GM21737 (cell line): ENCODE data around the gene CCDC106.

ENCODE experiments used
- ATAC-seq: cut with Tn5 transposase; IDR thresholded peaks from one replicate; pipeline ENCODE4 v1.9.1; 2021; ENCODE audit warnings: mild to moderate bottlenecking, moderate library complexity; ENCODE audit not compliant: unreplicated experiment

The CCDC106 gene

DNA sequence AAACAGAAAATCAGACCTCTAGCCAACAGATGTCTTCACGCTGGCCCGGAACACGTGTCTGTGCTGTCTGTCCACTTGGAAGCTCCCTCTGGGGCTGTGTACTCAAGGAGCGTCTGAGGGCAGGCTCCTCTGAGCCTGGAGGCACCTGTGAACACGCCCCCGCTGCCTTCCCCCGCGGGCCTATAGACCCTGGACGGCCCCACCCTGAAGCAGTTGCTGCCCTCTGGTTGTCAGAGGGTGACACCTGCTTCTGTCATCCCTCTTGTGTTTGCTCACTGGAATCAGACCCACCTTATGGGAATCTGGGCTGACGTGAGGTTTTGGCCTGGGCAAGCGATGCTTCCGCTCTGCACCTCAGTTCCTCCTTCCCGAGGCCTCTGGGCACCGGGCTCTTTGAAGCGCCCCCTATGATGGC lies 46.2 kb downstream of the CCDC106 start:
- no peak for ATAC-seq

DNA sequence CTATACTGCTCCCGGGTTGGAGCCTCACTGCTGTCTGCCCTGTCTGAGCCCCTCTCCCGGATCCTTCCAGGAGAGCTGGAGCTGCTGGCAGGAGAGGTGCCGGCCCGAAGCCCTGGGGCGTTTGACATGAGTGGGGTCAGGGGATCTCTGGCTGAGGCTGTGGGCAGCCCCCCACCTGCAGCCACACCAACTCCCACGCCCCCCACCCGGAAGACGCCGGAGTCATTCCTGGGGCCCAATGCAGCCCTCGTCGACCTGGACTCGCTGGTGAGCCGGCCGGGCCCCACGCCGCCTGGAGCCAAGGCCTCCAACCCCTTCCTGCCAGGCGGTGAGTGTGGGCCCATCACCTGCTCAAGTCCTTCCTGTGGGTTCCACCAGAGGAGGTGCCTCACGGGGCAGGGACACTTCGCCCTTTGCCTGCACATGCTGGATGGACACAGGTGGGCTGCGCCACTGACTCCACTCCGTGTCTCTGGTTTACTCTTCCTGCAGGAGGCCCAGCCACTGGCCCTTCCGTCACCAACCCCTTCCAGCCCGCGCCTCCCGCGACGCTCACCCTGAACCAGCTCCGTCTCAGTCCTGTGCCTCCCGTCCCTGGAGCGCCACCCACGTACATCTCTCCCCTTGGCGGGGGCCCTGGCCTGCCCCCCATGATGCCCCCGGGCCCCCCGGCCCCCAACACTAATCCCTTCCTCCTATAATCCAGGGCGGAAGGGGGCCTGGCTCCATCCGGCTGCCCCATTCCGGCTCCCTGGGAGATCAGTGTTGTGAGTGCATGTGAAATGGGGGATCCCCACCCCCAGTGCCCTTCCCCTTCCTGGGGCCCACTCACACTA lies 46.9 kb downstream of the CCDC106 start:
- no peak for ATAC-seq

DNA sequence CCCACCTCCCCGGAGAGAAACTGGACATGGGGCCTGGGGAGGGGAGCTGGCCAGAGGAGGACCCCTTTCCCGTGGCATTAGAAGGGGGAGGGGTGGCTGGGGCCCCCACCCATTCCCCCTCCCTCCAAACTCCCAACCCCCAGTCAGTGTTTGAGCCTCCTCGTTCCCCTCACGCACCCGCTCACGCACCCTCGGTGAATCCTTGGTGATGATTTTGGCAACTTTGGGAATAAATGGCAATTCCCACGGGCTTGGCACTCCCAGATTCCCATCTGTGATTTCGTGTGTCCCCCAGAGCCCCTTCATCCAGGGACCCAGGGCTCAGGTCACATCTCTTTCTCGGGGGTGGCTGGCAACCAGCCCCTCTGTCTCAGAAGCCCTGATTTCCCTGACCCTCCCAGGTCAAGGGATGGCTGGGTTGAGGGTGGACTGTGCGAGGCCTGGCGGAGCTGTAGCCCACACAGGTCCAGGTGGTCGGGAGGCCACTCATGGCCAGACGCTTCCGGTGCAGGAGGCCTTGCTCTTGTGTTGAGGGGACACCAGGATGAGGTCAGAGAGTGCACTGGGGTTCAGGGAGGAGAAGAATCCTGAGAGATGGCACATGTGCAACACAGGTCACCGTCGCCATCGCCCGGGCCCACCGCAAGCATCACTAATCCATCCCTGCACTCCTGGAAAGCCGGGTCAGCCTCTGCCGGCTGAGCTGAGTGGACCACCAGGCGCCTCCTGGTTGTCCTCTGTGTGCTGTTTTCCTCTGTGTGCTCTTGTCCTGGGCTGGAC lies 47.7 kb downstream of the CCDC106 start:
- ATAC-seq: no peak

DNA sequence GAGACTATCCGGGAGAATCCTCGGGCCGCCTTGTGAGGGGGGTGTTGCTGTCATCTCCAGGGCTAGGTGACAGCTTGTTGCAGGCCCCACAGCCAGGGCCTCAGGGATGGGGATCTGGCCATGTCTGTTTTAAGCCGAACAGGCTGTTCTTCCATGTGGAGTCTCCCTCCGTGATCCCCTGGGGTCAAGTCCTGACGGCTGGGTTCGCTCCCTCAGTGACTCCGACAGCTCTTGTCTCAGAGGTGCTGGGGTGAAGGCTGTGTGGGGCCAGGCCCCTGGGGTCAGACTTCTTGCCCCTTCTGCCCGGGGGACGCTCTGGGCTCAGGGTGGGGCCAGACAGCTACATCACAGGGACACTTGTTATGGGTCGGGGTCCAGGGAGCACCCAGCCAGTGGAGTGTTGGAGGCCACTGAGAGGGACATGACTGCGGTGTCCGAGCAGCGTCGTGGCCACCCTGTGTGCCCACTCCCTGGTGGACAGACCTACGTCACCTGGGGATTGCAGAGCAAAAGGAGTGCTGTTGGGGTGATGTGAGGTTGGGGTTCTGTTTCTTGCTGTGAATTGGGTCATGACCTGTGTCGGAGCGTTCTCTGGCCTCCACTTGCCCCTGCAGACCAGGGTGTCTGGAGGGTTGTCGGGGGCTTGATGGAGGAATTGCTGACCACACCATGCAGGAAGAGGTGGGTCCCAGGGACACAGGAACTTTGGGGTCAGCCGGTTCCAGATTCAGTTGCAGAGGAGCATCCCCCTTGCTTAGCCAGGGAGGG lies 48.5 kb downstream of the CCDC106 start:
- ATAC-seq: no peak

DNA sequence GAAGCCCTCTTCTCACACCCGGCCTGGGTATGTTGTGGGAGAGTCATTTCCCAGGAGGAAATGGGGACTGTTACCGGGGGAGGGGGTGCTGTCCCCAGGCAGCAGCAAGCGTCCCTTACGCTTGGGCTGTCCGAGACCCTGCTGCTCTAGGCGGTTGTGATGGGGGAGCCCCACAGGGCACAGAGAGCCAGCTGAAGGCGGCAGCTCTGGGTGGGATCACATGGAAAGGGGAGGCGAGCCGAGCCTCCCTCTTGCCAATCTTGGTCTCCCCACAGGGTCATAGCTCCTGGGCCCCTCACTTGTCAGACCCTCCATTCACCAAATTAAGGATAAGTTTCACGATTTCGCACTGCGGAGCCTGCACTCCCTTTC lies 49.0 kb downstream of the CCDC106 start:
- no peak for ATAC-seq

DNA sequence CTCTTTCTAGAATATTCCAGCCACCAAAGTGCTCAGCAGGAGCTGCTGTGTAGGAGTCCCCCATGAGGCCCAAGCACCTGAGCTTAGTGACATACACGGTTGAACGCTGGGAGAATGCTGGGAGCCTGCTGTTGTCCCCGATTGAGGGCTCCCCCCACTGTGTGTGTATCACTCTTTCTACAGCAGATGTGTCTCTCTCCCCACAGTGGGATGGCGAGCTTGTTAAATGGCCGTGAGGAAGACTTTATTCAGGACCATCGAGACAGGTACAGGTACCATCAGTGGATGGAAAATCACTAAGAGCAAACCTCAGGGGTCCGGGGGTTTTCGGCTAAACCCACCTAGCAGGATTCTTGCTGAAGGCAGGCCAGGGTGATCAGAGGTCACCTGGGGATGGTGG lies 49.7 kb downstream of the CCDC106 start:
- no peak for ATAC-seq

DNA sequence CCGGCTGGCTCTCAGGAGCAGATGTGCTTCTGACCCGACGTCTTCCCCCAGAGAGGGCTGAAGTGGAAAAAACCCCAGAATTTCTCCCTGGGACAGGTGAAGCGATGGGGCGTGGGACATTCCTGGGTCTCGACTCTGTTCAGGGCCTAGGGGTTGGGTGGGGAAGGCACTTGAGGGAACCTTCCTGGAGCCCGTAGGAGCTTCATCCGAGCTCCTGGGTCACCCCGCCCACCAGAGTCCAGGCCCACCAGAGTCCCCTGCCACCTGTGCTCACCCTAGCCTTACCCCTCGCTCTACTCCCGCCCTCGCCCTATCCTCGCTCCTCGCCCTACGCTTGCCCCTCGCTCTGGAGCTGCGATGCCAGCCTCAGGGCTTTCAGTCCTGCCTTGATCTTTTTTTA lies 50.2 kb downstream of the CCDC106 start:
- no peak for ATAC-seq

DNA sequence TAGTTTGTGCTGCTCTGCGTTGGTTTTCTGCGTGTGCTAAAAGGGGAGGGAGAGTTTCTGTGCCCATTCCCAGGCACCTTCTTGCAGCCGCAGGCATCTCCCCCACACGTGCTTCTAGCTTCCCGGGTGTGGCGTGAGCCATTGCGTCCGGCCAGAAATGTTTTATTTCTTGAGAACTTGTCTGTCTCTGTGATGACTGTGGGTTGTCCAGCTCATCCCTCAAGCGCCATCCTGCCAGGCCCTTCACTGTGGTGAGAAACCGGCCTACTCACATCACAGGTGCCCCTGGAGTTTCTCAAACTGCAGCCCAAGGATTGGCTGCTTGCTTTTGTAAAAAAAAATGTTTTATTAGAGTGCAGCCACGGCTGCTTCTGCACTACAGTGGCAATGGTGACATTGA lies 51.2 kb downstream of the CCDC106 start:
- no peak for ATAC-seq

DNA sequence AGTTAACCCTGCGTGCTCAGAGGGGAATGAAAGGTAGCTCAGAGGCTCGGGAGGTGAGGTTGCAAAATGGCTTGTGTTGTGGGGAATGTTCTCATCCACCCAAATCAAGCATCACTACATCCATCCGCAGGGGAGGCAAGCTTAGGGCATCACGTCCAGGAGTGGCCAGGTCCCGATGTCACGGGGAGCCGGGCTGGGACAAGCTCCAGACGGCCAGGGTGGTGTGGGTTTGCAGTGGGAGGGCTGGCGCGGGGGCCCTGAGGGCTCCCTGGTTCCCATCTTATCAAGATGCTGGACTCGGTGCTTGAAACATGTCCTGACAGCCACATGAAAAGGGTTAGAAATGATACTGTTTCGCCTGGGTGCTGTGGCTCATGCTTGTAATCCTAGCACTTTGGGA lies 52.8 kb downstream of the CCDC106 start:
- ATAC-seq: no peak

DNA sequence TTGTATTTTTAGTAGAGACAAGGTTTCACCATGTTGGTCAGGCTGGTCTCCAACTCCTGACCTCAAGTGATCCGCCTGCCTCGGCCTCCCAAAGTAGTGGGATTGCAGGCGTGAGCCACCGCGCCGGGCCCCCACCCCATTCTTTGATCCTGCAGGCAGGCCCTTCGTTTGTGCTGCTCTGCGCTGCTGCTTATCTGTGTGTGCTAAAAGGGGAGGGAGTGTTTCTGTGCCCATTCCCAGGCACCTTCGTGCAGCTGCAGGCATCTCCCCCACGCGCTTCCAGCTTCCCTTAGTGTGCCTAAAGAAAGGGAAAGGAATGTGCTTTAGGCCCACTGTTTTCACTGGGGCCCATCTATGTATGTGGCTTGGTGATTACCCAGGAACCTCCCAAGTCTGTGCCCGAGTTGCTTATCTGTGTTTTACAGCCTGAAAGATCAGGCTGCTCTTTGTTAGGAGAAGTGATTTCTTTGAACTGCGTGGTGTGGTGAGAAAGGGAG lies 54.2 kb downstream of the CCDC106 start:
- ATAC-seq: no peak
